ENCODE data around the gene C2orf92. TPM values are rescaled to one million over a fixed set of nuclear protein-coding genes. Genes with fewer than 3 reads are reported as not detected.

The C2orf92 gene
- total RNA-seq, 1 experiment from 2014 or later: 6.0 TPM

- H3K4me3 ChIP-seq (ENCODE audit: low read depth in 2 of 2, low read length in 2 of 2): no peak overlapping the region
- intact Hi-C loops (cut with micrococcal nuclease; ENCODE audit: unreplicated experiment): no loop called here
- ChIA-PET CTCF (no interaction called here), POLR2A (no interaction called here)
- H3K4me1 ChIP-seq (ENCODE audit: control insufficient read depth, insufficient read depth, low read length): no peaks in the 10 kb centered on the region
- no peaks in the 10 kb centered on the region for H3K36me3 ChIP-seq (ENCODE audit: control insufficient read depth, insufficient read depth, low read length)
- no peak for TF ChIP-seq POLR2AphosphoS5 (IDR thresholded peaks at IDR 0.05; ENCODE audit: low read depth, low read length)
- TF ChIP-seq, protein P1, sequence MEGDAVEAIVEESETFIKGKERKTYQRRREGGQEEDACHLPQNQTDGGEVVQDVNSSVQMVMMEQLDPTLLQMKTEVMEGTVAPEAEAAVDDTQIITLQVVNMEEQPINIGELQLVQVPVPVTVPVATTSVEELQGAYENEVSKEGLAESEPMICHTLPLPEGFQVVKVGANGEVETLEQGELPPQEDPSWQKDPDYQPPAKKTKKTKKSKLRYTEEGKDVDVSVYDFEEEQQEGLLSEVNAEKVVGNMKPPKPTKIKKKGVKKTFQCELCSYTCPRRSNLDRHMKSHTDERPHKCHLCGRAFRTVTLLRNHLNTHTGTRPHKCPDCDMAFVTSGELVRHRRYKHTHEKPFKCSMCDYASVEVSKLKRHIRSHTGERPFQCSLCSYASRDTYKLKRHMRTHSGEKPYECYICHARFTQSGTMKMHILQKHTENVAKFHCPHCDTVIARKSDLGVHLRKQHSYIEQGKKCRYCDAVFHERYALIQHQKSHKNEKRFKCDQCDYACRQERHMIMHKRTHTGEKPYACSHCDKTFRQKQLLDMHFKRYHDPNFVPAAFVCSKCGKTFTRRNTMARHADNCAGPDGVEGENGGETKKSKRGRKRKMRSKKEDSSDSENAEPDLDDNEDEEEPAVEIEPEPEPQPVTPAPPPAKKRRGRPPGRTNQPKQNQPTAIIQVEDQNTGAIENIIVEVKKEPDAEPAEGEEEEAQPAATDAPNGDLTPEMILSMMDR (IDR thresholded peaks at IDR 0.05): no peak
- TF ChIP-seq SIN3A (IDR thresholded peaks at IDR 0.05; ENCODE audit: borderline replicate concordance, insufficient read depth, low read depth, low read length): no peak
- TF ChIP-seq TCF7L2 (IDR thresholded peaks at IDR 0.05; ENCODE audit: low read depth, low read length): no peak
- TF ChIP-seq REST (IDR thresholded peaks at IDR 0.05; ENCODE audit: insufficient read depth in 1 of 2, low read depth in 2 of 2, low read length in 1 of 2): no peak
- in situ Hi-C loops (cut with HindIII; ENCODE audit: low pct_unique_long_range_greater_than_20kb, low sequenced_read_pairs): no loop called here
- H3K27me3 ChIP-seq (ENCODE audit: control insufficient read depth, insufficient read depth, low read length): no peaks in the 10 kb centered on the region
- H3K9me3 ChIP-seq (ENCODE audit: control insufficient read depth, insufficient read depth, low read depth, low read length): no peaks in the 10 kb centered on the region
- no TSS peak for BruUV-seq (replicated peaks)
- DNase-seq (ENCODE audit: low read depth, low spot score) (no peak), ATAC-seq (no peak)
- H3K27ac ChIP-seq (ENCODE audit: low read length): no peak overlapping the region
Observed at GRCh38 chr2:97673182-97673914, 3.8 kb downstream of the C2orf92 start.

DNA sequence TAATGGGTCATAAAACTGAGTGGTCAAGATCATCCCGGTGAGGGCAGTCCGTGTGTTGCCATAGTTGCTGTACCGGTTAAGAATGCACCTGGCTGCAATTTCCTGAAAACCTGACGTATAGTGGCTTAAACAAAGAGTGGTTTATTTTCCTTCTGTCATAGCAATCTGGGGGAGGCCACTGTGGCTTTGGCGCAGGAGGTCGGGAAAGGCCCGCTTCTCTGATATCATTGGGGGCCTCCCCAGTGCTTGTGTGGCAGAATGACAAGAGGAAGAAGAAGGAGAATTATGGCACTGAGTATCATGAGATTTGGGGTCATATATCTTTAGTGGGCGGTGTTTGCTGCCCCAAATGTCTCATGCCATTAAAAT is 4.4 kb downstream of the C2orf92 start:
- no peaks in the 10 kb centered on the region for H3K27me3 ChIP-seq (ENCODE audit: control insufficient read depth, insufficient read depth, low read length)
- no peaks in the 10 kb centered on the region for H3K9me3 ChIP-seq (ENCODE audit: control insufficient read depth, insufficient read depth, low read depth, low read length)
- no peak for TF ChIP-seq POLR2AphosphoS5 (IDR thresholded peaks at IDR 0.05; ENCODE audit: low read depth, low read length)
- TF ChIP-seq TCF7L2 (IDR thresholded peaks at IDR 0.05; ENCODE audit: low read depth, low read length): no peak
- no peak for TF ChIP-seq SIN3A (IDR thresholded peaks at IDR 0.05; ENCODE audit: borderline replicate concordance, insufficient read depth, low read depth, low read length)
- TF ChIP-seq, protein P1 (IDR thresholded peaks at IDR 0.05): no peak
- TF ChIP-seq REST (IDR thresholded peaks at IDR 0.05; ENCODE audit: insufficient read depth in 1 of 2, low read depth in 2 of 2, low read length in 1 of 2): no peak
- H3K4me3 ChIP-seq (ENCODE audit: low read depth in 2 of 2, low read length in 2 of 2): no peak overlapping the region
- no peaks in the 10 kb centered on the region for H3K4me1 ChIP-seq (ENCODE audit: control insufficient read depth, insufficient read depth, low read length)
- CTCF ChIA-PET: no interaction called here
- no peaks in the 10 kb centered on the region for H3K36me3 ChIP-seq (ENCODE audit: control insufficient read depth, insufficient read depth, low read length)
- intact Hi-C loops (cut with micrococcal nuclease; ENCODE audit: unreplicated experiment) (no loop called here), in situ Hi-C loops (cut with HindIII; ENCODE audit: low pct_unique_long_range_greater_than_20kb, low sequenced_read_pairs) (no loop called here)
- POLR2A ChIA-PET: no interaction called here
- DNase-seq (ENCODE audit: low read depth, low spot score) (no peak), ATAC-seq (no peak)
- BruUV-seq (replicated peaks): no TSS peak
- H3K27ac ChIP-seq (ENCODE audit: low read length): no peak overlapping the region
